Measurements from ENCODE around the gene RACK1.

DNA sequence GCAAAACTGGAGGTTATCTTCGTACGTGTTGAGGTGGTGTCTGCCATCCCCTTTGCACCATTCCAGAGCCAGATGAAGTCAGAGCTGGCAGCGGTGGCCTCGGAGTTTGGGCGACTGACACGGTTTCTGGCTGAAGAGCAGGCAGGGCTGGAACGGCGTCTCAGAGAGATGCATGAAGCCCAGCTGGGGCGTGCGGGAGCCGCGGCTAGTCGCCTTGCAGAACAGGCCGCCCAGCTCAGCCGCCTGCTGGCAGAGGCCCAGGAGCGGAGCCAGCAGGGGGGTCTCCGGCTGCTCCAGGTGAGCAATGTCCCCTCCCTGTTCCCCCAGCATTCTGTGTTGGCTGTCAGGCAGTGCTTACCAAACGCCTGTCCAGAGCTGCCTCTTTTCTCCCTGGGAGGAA, 11.1 kb downstream of the RACK1 start:
- TF ChIP-seq RAD21 (conservative IDR thresholded peaks at IDR 0.05 in 1 of 2, IDR thresholded peaks at IDR 0.05 in 1 of 2) (no peak), BCL3 (IDR thresholded peaks at IDR 0.05) (no peak), ZFP36 (IDR thresholded peaks at IDR 0.05; ENCODE audit: borderline replicate concordance, partially characterized antibody) (no peak), RFX5 (IDR thresholded peaks at IDR 0.05) (no peak), MAFK (IDR thresholded peaks at IDR 0.05; ENCODE audit: partially characterized antibody) (no peak), EHMT2 (IDR thresholded peaks at IDR 0.05; ENCODE audit: low read depth) (no peak), POLR2A (IDR thresholded peaks at IDR 0.05; ENCODE audit: low read length) (no peak), JUNB (IDR thresholded peaks at IDR 0.05) (no peak)
- TF ChIP-seq, protein P1, sequence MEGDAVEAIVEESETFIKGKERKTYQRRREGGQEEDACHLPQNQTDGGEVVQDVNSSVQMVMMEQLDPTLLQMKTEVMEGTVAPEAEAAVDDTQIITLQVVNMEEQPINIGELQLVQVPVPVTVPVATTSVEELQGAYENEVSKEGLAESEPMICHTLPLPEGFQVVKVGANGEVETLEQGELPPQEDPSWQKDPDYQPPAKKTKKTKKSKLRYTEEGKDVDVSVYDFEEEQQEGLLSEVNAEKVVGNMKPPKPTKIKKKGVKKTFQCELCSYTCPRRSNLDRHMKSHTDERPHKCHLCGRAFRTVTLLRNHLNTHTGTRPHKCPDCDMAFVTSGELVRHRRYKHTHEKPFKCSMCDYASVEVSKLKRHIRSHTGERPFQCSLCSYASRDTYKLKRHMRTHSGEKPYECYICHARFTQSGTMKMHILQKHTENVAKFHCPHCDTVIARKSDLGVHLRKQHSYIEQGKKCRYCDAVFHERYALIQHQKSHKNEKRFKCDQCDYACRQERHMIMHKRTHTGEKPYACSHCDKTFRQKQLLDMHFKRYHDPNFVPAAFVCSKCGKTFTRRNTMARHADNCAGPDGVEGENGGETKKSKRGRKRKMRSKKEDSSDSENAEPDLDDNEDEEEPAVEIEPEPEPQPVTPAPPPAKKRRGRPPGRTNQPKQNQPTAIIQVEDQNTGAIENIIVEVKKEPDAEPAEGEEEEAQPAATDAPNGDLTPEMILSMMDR (IDR thresholded peaks at IDR 0.05), result no peak
- TF ChIP-seq, protein P2, sequence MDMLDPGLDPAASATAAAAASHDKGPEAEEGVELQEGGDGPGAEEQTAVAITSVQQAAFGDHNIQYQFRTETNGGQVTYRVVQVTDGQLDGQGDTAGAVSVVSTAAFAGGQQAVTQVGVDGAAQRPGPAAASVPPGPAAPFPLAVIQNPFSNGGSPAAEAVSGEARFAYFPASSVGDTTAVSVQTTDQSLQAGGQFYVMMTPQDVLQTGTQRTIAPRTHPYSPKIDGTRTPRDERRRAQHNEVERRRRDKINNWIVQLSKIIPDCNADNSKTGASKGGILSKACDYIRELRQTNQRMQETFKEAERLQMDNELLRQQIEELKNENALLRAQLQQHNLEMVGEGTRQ (IDR thresholded peaks at IDR 0.05), result no peak
- TF ChIP-seq, protein P3, sequence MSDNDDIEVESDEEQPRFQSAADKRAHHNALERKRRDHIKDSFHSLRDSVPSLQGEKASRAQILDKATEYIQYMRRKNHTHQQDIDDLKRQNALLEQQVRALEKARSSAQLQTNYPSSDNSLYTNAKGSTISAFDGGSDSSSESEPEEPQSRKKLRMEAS (IDR thresholded peaks at IDR 0.05), result no peak

Measured in A549 (cell line).